Bronchial epithelial cell (primary cell): ENCODE results near the gene TFDP1. TPM values are rescaled to one million over a fixed set of nuclear protein-coding genes. Genes with fewer than 3 reads are reported as not detected.

ENCODE experiments used
- DNase-seq: peaks from one replicate; pipeline ENCODE4 v3.0.0-alpha.2; 2010; ENCODE audit warnings: low read depth
- FAIRE-seq: peaks from 2 replicates; lab custom pipeline; 2011; peaks lifted over from hg19 to GRCh38; lab: Jason Lieb, UNC
- H3K27me3 ChIP-seq: 2 replicates; pipeline ENCODE4 v1.5.1; 2011; ENCODE audit warnings: low read length; ENCODE audit not compliant: control insufficient read depth, insufficient read depth
- H3K36me3 ChIP-seq: 2 replicates; pipeline ENCODE4 v1.5.1; 2011; ENCODE audit warnings: low read length; ENCODE audit not compliant: control insufficient read depth, insufficient read depth
- H3K4me3 ChIP-seq: 2 replicates; pipeline ENCODE4 v1.5.1; 2011; ENCODE audit warnings: mild to moderate bottlenecking, low read depth, low read length, control low read depth
- CTCF ChIP-seq: IDR thresholded peaks from 2 replicates; pipeline ENCODE4 v1.5.1; 2011; ENCODE audit warnings: mild to moderate bottlenecking, moderate library complexity, low read length, control low read depth, inconsistent platforms; ENCODE audit not compliant: insufficient read depth, severe bottlenecking
- total RNA-seq: library from RNA; depleted of rRNA; stranded (reverse); fragments of >200 nt; gene quantifications from 2 replicates; pipeline ENCODE4 v1.2.1, GENCODE V29; 2014

Gene TFDP1
- total RNA-seq, 1 donor from 2014 or later, result 32.6 TPM

GRCh38 chr13:113661509-113661908 lies 77.0 kb downstream of the TFDP1 start:
- H3K27me3 ChIP-seq, result peaks cover 4% of the 10 kb centered on the region
- no peak overlapping the region for H3K4me3 ChIP-seq
- FAIRE-seq, result no peak
- no peak for TF ChIP-seq CTCF
- H3K36me3 ChIP-seq, result no peaks in the 10 kb centered on the region
- DNase-seq, result no peak

- TF ChIP-seq CTCF, result no peak
- FAIRE-seq (no peak), DNase-seq (no peak)
- Histone ChIP-seq H3K36me3 (no peaks in the 10 kb centered on the region), H3K4me3 (no peak overlapping the region), H3K27me3 (peaks cover 4% of the 10 kb centered on the region)
Measured at GRCh38 chr13:113663934-113664333, 79.4 kb downstream of the TFDP1 start.

- peaks cover 4% of the 10 kb centered on the region for H3K27me3 ChIP-seq
- DNase-seq (no peak), FAIRE-seq (no peak)
- H3K4me3 ChIP-seq, result no peak overlapping the region
- H3K36me3 ChIP-seq, result no peaks in the 10 kb centered on the region
- TF ChIP-seq CTCF, result no peak
Measured at GRCh38 chr13:113664751-113665596, 80.4 kb downstream of the TFDP1 start.

- H3K27me3 ChIP-seq, result peaks cover 4% of the 10 kb centered on the region
- no peaks in the 10 kb centered on the region for H3K36me3 ChIP-seq
- H3K4me3 ChIP-seq, result no peak overlapping the region
- no peak for TF ChIP-seq CTCF
- FAIRE-seq (peak; percentile 84), DNase-seq (no peak)
Measured at GRCh38 chr13:113665597-113666328, 81.2 kb downstream of the TFDP1 start.

- no peak for FAIRE-seq
- H3K27me3 ChIP-seq, result peaks cover 4% of the 10 kb centered on the region
- no peak overlapping the region for H3K4me3 ChIP-seq
- no peaks in the 10 kb centered on the region for H3K36me3 ChIP-seq
- no peak for TF ChIP-seq CTCF
- DNase-seq, result no peak
Measured at GRCh38 chr13:113666329-113666670, 81.7 kb downstream of the TFDP1 start.
